Measurements from ENCODE around the gene SPINK14.

DNA sequence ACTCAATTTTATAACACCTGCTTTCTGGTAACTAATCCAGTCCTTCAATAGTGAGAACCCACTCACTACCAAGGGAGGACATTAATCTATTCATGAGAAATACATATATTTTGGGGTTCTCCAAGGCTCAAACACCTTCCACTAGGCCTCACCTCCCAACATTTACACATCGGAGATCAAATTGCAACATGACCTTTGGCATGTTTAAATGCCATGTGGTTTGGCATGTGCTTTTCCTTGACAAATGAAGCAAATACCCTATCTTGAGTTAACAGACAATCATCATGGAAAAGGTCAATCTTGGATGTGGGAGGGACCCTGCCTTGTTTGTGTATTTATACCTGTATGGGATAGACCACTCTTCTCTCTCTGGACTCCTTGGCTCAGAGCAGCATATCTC, 21.9 kb upstream of the SPINK14 start:
- TF ChIP-seq, protein P1, sequence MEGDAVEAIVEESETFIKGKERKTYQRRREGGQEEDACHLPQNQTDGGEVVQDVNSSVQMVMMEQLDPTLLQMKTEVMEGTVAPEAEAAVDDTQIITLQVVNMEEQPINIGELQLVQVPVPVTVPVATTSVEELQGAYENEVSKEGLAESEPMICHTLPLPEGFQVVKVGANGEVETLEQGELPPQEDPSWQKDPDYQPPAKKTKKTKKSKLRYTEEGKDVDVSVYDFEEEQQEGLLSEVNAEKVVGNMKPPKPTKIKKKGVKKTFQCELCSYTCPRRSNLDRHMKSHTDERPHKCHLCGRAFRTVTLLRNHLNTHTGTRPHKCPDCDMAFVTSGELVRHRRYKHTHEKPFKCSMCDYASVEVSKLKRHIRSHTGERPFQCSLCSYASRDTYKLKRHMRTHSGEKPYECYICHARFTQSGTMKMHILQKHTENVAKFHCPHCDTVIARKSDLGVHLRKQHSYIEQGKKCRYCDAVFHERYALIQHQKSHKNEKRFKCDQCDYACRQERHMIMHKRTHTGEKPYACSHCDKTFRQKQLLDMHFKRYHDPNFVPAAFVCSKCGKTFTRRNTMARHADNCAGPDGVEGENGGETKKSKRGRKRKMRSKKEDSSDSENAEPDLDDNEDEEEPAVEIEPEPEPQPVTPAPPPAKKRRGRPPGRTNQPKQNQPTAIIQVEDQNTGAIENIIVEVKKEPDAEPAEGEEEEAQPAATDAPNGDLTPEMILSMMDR (conservative IDR thresholded peaks at IDR 0.05; ENCODE audit: low read depth, low read length) = no peak
- TF ChIP-seq EZH2 (IDR thresholded peaks at IDR 0.05; ENCODE audit: borderline replicate concordance, low read depth, low read length, poor library complexity, severe bottlenecking) = no peak

All from A673 (cell line).